HG03135 (cell line): Measurements from ENCODE around the gene TIAM2.
"Not testable (repeated sequence)": the region's sequence is repeated elsewhere in the genome, so short reads cannot be mapped to it uniquely, and the experiment has no call there.

ENCODE experiments used
- ATAC-seq: cut with Tn5 transposase; IDR thresholded peaks from one replicate; pipeline ENCODE4 v1.9.1; 2021; ENCODE audit warnings: mild to moderate bottlenecking, moderate library complexity; ENCODE audit not compliant: unreplicated experiment

TIAM2 gene

DNA sequence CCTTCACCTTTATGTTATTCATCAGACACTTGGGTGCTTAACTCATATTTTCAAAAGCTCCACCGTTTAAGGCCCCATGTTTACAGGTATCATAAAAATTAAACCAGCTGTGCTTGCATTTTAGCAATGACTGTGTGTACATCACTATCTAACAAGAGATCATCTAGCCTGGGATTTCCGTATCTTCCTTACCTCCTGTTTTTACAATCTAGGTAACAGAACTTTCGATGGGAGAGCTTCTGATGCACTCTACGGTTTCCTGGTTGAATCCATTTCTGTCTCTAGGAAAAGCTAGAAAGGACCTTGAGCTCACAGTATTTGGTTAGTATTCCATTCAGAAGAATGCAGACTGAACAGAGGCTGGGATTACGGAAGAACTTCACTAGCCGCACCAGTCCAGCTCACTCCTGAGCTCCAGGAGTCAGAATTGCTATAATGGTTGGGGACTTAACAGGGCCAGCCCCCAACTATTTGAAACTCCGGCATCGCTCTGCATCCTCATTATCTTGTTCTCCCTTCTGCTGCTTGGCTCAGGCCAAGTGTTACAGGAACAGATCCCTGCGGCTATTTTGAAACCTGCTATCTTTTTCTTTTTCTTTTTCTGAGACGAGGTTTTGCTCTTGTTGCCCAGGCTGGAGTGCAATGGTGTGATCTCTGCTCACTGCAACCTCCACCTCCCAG lies 255.7 kb downstream of the TIAM2 start:
- no peak for ATAC-seq

DNA sequence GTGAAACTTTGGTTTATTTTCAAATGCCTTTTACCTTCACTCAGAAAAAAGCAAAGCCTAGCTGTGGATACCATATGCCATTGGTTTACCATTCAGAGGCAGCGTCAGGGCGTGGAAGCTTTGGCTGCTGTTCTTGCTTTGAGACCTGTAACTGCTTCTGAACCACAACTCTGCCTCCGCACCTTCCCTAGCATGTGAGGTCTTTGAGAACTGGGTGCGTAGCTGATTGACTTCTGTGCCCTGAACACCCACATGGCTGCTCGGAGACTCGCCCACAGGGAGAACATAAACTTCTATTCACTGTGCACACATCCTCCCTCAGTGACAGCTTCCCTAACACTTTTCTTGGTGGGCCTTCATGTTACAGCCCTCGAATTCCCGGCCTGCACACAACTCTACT lies 257.5 kb downstream of the TIAM2 start:
- ATAC-seq: no peak

DNA sequence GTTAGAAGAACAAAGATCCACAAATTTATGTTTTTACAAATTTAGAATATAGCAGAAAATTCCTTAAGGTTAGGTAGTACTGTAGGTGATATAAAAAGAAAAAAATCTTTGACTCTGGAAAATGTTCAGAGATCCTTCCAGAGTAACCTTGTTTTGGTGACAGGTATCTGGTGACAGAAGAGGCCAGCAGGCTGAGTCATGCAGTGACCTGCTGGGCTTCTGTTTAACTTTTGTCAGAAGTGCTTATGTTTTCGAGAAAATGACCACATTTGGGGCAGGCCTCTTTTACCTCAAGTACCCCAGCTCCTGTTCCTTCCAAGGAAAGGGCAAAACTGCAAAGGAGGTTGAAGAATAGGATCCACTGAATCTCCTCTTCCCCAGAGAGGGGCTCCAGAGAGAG lies 258.2 kb downstream of the TIAM2 start:
- ATAC-seq: no peak

DNA sequence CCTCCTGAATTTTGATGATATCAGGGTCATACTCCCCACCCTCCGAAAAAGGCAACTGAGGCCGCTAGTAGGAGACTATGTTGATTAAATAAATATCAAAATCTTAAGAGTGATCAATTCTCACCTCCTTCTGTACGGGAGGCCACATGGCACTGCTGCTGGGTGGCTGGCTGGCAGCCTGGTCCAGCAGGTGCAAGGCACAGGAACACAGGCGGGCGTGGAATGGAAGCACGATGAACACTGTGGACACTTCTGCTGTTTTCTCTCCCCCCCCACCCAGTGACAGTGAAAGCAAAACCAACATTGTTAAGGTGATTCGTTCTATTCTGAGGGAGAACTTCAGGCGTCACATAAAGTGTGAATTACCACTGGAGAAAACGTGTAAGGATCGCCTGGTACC lies 259.0 kb downstream of the TIAM2 start:
- no peak for ATAC-seq

DNA sequence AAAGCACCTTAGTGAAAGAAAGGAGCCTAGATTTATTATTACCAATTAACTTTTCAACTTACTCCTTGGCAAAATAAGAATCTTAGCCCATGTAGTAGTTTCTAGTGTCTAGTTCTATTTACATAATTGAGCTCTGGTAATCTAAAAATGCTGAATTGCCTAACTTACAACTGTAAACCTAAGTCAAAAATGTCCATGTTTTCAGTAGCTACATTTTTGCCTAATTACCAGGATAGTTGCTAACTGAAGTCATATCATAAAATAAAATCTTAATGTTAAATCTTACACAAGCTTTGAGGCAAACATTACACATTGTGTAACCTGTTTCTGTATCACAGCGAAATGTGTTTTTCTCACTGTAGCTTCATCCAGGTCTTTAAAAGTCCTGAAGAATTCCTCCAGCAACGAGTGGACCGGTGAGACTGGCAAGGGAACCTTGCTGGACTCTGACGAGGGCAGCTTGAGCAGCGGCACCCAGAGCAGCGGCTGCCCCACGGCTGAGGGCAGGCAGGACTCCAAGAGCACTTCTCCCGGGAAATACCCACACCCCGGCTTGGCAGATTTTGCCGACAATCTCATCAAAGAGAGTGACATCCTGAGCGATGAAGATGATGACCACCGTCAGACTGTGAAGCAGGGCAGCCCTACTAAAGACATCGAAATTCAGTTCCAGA lies 261.1 kb downstream of the TIAM2 start:
- no peak for ATAC-seq

DNA sequence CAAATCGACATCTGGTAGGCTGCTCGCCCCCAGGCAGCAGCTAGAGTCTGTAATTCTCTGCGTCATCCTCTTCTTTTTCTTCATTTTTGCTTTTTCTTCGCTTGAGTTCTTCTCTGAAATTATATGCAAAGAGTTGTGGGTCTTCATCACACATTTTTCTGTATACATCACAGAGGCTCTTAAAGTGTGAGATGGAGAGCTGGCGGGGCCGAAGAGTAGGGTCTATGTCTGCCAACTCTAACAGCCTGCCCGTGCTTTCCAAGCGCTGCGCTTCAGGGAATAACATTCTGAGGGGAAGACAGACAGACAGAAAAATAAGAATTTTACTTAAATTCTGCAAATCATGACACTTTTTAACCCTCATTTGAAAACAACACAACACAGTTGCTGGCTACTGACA lies 262.7 kb downstream of the TIAM2 start:
- no peak for ATAC-seq

DNA sequence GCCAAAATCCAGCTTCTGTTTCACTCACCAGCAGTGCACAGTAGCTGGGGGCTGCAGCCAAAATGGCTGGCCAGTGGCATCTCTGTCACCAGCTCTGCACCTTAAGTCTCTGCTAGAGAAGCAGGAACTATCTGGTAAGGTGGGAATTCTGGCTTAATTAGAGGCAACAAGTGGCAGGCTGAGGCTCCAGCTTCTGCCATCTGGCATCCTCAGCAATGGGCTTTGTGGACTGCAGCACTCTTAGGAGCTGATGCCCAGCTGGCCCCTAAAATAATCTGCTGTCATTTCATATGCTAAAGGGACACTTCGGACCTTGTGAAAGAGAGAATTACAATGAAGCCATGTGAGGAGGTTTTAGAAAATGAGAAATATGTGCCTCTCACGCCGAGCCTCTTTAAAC lies 264.1 kb downstream of the TIAM2 start:
- no peak for ATAC-seq

DNA sequence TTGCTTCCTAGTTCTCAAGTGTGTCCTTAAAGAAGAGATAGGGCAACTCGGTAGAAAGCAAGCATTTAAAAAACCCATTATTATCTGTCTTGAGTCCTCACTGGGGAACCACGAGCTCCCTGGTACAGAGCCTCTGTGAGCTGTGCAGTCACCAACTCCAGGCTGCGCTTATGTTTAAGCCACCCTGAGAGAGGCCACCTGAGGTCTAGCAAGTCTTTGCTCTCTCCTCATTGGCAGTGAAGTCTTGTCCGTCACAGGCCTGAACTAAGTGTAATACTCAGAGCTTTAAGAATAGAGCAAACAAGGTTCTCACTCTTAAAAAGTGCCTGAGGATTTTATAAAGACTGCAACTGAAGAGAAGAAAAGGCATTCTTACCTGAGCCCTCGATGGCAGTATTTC lies 264.8 kb downstream of the TIAM2 start:
- ATAC-seq: no peak

DNA sequence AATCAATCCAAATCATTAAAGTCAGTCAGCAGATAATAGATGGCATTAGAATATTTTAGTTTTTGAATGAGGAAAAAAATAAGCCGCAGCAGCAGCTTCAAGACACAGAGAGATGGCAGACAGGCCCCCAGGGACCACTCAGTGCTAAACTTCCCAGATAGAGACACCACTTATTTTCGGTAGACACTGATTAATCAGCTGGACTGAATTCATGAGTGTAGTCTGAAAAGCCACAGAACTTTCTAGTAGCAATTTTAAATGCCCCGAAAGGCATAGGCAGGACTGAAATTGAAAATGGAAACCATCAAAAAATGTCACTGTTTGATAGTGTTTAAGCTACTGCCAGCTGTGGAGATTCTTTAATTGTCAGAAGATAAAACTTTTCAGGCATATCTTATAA lies 265.6 kb downstream of the TIAM2 start:
- no peak for ATAC-seq

DNA sequence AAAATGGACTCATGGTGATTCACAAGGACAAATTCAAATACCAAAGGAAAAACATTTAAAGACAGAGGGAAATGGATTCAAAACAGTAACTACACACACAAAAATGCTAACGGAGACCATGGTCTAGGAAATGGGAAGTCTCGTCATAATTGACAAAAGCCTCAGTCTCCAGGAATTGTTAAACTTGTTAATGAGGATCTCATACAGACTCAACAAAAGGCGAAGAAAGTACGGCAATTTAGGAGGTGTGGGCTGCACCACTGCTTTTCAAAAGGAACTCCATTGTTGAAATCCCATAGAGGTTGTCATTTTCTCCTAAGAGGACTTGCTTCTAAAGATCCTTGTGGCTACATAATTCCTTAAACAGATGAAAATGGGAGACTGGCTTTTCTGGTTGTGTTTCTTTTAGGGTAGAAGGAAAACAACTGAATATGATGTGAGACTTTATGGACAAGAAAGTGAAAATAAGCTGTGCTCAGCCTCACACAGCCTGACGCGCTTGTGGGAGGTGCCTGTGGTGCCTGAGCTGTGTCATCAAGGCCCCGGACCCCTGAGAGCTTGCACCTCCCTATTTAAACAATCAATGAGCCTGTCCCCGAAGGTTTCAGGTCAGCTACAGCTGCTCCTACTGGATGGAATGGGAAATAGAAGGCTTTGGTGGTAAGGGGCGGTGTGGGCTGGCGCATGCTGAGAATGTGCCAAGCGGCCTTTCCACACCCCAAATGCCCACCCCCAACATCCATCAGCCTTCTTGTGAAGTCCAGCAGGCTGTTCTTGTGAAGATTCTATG lies 266.2 kb downstream of the TIAM2 start:
- peak; percentile 53 for ATAC-seq

DNA sequence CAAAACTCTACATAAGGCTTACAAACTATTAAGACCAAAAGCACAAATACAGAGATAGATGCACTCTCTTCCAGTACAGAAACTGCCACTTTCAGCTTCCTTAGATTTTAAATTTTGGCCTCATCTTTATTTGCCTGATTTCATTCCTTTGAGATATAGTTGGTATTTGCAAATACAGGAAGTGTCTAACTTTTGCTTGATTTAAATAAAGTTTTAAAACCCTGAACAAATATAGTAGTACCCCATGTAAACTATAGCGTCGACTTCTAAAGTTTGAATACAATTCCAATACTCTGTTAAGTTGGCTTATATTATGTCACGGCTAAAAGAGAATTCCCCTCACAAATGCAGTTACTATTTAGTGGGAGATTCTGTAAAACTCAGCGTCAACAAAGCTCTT lies 267.5 kb downstream of the TIAM2 start:
- no peak for ATAC-seq

DNA sequence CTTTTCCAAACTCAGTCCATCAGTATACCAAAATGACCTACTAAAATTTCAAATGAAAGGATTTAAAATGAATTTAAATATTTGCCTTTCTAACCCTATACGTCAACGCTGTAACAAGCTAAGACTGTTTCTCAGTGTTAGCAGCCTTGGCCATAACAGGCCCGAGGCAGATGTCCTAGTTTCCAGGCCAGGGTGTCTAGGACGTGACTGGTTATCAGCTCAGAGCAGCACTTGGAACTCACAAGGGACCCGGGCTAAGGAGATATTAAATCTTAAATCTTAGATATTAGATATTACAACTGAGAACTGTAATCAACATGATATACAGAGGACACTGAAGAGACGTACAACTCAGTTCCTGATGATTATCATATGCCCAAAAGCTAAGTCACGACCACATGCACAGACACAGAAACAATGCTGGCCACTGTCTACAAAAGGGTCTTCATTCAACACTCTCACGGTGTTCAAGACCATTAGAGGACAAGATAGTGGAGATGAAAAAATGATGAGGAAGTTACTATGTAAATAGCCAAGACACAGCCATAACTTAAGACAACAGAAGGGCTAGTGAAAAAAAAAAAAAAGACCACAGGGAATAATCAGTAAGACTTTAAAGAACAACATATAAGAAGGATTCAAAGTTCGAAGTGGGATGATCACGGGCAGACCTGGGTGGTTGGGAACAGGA lies 268.4 kb downstream of the TIAM2 start, which contains the start of gene CLDN20:
Gene CLDN20 (plus strand): TSS at position 641 of the 691 bp plus-strand sequence. CDS start 11,707 bp downstream, outside the sequence.
- no peak for ATAC-seq

DNA sequence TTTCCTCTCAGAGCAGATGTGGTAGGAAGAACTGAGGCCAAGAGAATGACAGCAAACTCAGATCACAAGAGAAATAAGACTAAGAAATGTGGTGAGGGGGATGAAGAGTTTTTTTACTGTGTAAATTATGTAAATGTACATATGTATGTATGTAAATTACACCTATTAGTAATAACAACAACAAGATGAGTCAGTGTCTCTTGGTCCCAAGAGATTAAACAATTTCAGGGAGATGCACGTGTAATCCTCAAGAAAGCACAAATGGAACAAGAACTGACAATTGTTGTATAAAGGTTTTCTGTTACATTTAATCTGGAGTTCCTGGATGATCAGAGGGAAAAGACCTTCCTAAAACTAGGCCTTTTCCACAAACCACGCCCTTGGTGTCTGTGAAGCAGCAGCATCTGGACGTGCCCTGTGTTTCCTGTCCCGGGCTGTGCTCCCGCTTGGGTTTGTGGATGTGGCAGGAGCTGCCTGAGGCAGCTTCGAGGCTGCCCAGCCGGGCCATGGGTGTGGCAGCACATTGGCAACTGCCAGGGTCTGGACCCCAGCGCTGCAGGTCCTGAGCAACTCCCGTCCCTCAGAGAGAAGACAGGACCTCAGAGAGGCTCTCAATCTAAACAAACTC lies 269.7 kb downstream of the TIAM2 start:
- no peak for ATAC-seq

DNA sequence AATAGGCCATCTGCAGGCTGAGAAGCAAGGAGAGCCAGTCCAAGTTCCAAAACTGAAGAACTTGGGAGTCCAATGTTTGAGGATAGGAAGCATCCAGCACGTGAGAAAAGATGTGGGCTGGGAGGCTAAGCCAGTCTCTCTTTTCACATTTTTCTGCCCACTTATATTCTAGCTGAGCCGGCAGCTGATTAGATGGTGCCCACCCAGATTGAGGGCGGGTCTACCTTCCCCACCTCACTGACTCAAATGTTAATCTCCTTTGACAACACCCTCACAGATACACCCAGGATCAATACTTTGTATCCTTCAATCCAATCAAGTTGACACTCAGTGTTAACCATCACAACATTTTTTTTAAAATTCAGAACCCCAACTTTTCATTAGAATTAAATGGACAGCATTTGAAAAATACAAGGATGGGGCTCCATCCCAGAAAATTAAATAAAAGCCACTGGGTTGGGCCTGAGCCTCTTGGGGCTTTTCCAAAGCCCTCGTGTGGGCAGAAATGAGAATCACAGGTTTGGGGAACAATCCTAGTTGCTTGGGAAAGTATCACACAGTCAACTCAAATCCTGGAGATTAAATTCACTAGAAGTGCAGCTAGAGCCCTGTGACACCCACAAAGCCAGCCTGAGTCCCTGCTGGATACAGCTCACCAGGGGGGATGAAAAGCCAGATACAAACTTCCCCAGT lies 270.9 kb downstream of the TIAM2 start:
- ATAC-seq: no peak

DNA sequence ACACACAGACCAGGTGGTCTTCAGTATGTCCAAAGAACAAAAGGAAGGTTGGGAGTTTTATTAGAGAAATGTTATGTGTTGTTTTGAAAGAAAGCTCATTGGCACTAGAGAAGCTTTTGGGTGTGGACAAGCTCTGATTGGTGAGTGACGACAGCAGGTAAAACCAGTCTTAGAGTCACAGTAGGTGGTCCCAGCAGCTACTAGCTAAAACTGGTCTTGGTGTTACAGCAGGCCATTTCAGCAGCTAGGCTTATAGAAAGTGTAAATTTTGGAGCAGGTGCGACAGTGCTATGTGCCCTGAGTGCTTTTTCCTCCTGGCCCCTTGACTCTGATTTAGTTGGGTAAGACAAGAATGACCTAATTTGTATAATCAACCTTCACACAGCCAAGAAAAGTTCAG lies 272.3 kb downstream of the TIAM2 start:
- no peak for ATAC-seq

DNA sequence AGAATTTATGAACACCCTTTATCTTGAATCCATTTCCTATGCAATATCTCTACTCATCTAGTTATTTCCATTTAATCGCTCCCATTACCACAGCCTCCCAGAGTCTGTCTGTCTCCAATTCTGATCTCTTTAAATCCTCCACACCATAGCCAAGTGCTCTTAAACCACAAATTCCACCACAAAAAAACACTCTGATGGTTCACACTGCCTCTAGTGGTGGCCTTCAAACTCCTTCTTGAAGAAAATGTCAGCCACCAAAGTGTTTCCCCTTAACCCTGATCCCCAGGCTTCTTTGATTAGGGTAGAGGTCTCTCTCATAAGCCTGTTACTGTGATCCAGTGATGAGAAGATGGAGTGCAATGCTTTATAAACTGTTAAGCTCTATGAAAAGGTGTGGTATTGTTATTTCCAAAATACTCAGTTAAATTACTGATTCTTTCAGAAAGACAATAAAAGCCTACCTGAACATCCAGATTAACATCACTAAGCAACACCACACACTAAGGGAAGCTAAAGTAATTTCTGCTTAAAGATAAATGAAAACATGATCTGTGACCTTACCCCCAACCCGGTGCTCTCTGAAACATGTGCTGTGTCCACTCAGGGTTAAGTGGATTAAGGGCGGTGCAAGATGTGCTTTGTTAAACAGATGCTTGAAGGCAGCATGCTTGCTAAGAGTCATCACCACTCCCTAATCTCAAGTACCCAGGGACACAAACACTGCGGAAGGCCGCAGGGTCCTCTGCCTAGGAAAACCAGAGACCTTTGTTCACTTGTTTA lies 273.2 kb downstream of the TIAM2 start:
- ATAC-seq: not testable (repeated sequence)

DNA sequence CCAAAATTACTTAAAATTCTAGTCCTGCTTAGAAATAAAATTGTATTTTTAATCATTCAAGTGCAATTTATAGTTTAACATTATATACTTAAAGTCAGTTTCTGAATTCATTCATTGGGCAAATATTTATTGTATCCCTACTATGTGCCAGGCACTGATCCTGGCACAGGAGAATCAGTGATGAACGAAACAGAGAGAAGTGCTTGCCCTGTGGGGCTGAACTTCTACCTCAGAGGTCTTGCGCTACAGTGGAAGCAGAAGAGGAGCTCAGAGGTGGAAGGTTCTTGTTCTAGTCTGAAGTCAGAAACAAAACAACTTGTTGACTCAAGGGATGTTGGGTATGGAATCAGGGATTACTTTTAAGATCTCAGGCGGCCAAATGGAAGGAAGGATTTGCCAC lies 274.6 kb downstream of the TIAM2 start:
- ATAC-seq: no peak

DNA sequence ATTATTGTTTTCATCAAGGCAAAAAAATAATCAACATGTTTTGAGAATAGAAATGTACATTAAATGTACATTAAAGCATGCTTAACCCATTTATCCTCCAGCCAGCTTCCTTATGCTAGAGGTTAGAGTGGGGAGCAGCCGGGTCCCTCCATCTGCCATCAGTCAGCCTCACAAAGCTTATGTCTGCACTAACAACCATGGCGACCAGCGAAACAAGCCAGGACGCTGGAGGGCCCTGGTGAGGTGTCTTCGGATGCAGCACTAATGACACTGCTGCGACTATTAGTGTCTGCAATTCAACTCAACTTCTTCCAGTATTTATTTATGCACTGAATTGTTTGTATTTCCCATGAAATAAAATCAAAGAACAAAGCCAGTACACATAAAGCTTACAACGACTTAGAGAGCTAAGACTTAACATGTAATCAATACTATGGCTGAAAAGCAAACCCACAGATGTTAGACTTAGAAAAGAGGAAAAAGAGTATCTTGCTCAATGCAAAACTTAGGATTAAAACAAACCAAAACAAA lies 275.5 kb downstream of the TIAM2 start:
- ATAC-seq: no peak

DNA sequence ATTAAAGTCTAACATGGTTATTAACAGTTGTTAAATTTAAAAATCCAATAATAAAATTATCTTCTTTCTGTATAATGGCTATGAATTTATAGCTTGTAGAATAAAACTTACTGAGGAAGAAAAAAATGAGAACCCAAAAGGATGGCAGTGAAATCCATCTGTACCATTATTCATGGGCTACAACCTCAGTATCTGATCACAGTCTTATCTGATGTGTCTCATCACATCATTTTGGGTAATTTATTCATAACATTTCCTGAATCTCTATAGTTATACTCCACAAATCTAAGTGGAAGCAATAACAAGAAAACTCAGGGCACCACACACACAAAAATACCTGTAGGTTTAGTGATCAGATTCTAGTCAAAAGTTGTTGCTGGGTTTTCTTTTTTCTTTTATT lies 276.0 kb downstream of the TIAM2 start:
- no peak for ATAC-seq
